GM19351 (cell line): ENCODE results near the gene ADGRG6.
"Not testable (repeated sequence)": the region's sequence is repeated elsewhere in the genome, so short reads cannot be mapped to it uniquely, and the experiment has no call there.

Experiments
- ATAC-seq: cut with Tn5 transposase; IDR thresholded peaks from one replicate; pipeline ENCODE4 v1.9.1; 2021; ENCODE audit warnings: mild to moderate bottlenecking, moderate library complexity; ENCODE audit not compliant: unreplicated experiment

The ADGRG6 gene

GRCh38 chr6:142342986-142343385, 41.2 kb downstream of the ADGRG6 start:
- no peak for ATAC-seq

DNA sequence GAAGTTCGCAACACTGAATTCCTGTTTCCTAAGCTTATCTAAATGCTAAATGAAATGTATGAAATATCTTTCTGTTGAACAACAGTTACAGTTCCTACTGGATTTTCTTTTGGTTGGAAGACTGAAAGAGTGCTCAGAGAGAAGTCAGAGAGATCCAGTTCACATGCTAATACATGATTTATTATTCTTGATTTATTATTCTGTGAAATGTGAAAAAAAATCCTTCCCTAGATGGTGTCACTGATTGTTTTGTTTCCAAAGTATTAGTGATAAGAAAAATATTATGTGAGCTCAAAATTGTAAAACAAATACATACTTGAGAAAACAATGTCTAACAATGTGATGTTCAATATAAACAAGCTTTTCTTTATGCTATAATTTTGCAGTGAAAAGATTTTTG, 42.1 kb downstream of the ADGRG6 start:
- ATAC-seq: no peak

DNA sequence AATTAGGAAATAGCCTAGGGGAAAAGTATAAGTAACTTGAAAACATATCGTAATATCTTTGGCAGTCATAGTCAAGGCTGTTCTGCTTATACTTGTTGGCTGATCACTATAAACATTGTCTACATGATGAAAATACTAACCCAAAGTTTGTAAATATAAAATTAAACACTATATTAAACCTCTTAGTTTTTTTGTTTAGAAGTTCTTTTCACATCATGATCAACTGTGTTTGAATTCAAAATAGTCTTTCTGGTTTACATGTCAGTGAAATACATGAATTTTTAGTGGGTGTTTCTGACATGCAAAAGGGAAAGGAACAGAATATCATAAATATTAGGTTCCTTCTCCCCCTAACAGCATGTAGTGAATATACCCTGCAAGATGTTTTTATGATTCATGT, 43.5 kb downstream of the ADGRG6 start:
- ATAC-seq: no peak

- not testable (repeated sequence) for ATAC-seq
Observed at GRCh38 chr6:142346166-142346565, 44.4 kb downstream of the ADGRG6 start.

GRCh38 chr6:142349215-142349823, 47.5 kb downstream of the ADGRG6 start:
- ATAC-seq: no peak

DNA sequence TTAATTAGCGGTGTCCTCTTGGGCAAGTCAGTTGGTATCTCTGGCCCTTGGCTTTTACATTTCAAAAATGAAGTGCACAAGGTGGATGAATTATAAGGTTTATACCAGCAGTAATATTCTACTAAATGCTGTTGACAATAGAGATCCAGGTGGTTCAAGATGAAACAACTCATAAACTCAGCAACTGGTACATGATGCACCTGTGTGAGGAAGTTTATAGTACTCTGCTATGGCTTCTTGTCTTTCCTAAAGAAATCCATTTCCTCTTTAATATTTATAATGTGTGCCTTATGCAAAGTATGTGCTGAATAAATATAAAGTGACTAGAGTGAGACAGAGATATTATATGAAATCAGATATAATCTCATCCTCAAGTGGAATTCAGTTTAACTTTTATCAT, 48.5 kb downstream of the ADGRG6 start:
- ATAC-seq: no peak

- no peak for ATAC-seq
Observed at GRCh38 chr6:142353690-142354089, 51.9 kb downstream of the ADGRG6 start.

DNA sequence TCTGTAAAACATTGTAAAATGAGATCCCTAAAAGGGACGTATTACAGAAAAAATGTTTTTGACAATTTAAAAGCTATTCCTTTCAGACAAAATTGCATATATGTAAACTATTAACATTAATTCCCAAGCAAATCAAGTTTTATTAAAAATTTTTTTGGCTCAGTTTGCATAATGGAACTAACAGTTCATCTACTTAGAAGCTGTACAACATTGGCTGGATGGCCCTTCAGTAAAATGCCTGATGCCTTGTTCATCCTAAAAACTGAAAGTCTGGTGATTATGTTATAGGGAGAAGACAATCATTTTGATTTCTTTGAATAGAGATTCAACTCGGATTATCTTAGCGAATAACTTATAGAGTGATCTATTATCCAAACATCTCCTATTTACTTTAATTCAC, 52.8 kb downstream of the ADGRG6 start:
- no peak for ATAC-seq

- no peak for ATAC-seq
Observed at GRCh38 chr6:142355520-142356174, 53.8 kb downstream of the ADGRG6 start.

DNA sequence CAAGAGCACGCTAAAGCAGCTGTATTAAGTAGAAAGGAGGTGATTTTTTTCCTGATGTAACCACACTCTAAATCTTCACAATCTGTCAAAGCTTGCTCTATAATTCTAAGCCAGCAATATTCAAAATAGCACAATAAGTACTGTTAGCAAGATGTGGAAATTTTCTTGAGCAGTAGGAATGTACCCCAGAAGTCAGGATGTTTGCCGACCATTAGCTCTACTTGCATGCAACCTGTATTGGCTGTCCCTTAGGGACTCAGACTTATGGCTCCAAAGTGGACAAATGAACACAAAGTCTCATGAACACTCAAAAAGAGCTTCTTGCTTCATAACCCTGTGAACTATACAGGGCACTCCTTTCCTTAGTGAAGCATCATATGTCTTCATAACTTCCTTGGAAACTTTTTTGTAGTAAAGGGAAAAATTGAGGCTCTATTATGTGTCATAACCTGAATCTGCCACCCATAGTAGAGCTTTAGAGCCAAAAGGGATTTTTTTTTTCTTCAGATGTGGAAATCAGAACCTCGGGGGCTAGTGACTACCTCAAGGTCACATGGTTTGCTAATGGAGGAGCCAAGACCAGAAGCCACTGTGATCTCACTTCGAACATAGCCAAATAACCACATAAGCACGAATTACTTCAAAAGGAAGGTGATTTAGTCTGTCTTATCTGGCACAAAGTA, 54.5 kb downstream of the ADGRG6 start:
- ATAC-seq: no peak

- ATAC-seq: no peak
Observed at GRCh38 chr6:142356884-142357225, 55.0 kb downstream of the ADGRG6 start.

DNA sequence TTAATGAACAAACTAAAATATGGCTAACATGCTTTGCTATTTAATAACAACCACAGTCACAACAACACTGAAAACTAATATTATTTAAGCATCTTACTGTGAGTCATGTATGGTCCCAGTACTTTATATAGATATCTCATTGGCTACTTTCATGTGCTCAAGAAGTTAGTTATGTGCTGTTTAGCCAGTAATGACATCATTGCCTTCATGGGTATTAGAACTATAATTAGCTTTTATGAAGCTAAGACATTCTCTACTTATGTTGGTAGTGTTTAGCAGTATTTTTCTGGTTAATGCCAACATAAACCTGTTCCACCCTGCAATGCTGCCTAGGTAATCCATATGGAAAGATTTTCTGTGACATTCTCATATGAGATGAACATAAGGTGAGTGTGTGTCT, 56.1 kb downstream of the ADGRG6 start:
- ATAC-seq: no peak

DNA sequence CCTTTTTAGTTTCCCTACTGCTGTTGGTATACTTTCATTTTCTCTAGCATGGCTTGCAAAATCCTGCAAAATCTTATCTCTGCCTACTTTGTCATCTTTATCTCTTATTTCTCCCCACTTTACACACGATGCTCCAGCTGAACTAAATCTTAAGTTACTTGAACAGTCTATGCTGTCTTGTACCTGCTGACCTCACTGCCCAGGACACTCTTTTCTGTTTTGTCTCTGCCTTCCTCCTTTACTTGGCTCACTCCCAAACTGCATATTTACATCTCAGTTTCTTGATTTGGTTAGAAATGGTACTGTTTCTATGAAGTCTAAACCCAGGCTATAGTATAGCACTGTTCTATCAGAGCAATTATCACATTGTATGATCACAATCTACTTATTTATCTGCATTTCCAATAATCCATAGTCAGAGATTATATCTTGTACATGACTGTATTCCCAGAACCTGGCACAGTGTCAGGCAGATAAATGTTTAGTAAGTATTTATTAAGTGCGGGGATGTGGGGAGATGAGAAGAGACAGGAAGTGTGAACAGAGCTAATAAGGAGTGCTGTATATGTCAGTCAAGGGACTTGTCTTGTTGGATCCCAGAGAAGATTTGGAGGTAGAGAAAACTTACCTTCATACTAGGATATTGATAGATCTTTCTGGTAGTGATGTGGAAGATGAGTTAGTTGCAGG, 57.6 kb downstream of the ADGRG6 start:
- no peak for ATAC-seq

DNA sequence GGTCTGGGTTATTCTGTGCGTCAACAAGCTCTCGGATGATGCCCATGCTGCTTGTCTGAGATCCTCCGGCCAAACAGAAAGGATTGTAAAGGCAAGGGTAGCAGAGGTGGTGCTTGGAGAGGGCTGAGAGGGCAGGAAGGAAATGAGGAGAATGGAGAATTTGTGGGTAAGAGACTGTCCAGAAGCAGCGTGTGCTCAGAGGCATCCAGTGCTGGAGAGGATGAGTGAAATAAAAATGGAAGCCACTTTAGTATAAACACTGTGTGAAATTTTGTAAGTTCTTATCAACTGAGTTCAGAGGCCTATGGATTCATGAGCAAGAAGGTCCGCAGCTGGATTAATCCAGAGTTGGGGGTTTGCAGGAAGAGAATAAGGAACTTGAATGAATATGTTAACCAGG, 59.5 kb downstream of the ADGRG6 start:
- ATAC-seq: no peak

DNA sequence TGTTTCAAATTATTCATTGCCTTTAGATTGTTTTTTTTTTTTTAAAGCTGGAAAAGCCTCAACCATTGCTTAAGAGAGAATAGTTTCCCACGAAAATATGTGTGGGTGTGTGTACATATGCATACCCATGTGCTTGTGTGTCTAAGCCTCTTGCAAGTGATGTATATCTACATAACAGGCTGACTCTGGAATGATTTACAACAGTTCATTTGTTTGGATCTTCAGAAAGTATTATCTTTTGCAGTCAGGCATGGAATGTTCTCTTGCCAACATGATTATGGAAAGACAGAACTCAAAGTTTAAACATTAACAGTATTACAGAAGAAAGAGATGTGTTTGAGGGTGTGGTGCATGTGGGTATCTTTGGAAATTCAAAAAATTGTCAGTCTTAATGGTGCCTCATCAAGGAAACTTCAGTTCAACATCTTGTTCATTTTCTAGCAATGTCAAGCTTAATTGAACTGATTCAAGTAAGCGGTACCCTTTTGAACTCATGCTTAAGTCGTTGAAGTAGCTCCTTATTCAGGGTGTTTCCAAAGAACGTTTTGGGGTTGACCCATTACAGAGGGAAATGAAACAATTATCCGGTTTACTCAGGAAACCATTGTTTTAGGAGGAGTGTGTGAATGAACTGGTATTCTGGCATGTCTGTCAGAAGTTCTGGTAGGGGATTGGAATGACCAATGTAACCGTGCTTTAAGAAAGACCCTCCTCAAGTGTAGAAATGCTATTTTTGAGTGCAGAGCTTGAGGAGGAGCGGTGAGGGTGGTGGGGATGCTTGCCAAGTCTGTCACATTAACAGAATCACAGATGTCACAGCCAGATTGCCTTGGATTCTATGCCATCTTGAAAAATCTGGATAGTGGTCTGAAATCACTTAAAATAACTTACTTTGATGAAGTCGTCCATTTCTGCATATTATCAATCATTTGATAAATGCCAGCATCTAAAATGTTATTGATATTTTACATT, 60.3 kb downstream of the ADGRG6 start:
- ATAC-seq: no peak

DNA sequence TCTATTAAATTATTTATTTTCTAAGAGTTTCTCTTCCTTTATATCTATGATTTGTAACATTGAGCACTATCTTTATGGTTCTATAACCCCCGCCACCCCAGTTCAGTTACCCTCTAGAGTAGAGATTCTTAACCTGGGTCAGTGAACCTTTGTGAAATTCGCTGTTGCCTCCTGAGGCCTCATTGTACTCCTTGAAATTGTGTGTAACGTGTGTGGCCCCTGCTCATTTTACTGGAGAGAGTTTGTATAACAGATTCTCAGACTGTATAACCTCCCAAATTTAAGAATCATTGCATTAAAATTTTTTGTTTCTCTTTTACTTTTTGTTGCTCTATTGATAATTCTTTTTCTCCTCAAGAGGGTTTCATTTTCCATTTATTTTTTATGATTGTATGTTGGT, 65.3 kb downstream of the ADGRG6 start:
- ATAC-seq: no peak

DNA sequence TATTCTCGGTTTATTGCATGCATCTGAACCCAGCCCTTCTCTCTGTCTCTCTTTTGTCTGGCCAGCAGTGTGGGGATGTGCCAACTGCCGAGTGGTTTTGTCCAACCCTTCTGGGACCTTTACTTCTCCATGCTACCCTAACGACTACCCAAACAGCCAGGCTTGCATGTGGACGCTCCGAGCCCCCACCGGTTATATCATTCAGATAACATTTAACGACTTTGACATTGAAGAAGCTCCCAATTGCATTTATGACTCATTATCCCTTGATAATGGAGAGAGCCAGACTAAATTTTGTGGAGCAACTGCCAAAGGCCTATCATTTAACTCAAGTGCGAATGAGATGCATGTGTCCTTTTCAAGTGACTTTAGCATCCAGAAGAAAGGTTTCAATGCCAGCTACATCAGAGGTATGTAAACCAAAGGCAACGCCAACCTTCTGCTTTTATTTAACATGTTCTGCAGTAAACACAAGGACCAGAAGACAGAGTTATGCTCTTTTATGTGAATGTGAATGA, 65.8 kb downstream of the ADGRG6 start:
- no peak for ATAC-seq

GRCh38 chr6:142369266-142369665, 67.5 kb downstream of the ADGRG6 start:
- ATAC-seq: no peak

DNA sequence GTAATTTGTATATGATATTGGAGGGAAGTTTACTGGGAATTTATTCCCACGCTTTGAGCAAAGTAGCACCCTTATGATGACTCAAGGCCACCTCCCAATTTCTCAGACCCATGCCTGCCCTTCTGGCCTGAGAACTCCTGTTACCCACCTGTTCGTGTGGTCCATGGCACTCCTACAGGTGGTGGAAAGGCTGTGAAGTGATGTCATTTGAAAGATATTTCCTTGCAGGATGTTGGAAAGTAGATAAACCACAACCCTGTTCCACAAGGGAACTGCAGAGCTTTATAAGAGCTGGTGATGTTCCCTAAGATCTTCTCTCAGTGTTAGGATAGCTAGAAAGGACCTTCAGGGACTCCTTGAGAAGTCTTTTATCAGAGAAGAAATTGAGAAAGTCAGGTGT, 70.5 kb downstream of the ADGRG6 start:
- ATAC-seq: no peak

DNA sequence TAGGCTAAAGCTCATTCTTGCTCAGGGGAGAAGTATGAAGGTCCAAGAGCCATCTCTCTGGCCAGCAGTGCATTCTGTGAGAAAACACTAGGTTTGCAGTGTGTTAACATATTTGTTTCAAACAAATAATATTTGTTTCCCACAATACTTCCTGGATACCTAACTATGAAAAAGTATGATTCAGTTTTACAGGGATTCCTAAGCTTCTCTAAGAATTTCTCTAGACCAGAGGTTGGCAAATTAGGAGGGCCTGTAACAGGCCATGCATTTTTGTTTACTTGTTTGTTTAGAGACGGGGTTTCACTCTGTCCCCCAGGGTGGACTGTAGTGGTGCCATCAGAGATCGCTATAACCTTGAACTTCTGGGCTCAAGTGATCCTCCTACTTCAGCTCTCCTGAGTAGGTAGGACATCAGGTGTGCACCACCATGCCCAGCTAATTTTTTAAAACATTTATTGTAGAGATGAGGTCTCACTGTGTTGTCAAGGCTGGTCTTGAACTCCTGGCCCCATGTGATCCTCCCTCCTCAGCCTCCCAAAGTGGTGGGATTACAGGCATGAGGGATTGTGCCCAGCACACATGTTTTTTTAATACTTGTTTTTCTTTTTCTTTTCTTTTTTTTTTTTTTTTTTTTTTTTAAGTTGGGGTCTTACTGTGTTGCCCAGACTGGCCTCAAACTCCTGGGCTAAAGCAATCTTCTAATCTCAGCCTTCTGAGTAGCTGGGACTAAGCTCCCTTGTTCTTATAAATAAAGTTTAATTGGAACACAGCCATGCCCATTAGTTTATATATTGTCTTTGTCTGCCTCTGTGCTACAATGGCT, 71.7 kb downstream of the ADGRG6 start:
- ATAC-seq: no peak
